COR-L47 (cell line): ENCODE data around the gene KLRC2.
"Not testable (repeated sequence)": the region's sequence is repeated elsewhere in the genome, so short reads cannot be mapped to it uniquely, and the experiment has no call there.

Source experiments
- DNase-seq: peaks from one replicate; lab custom pipeline; 2025; lab: John Stamatoyannopoulos, UW

The KLRC2 gene

DNA sequence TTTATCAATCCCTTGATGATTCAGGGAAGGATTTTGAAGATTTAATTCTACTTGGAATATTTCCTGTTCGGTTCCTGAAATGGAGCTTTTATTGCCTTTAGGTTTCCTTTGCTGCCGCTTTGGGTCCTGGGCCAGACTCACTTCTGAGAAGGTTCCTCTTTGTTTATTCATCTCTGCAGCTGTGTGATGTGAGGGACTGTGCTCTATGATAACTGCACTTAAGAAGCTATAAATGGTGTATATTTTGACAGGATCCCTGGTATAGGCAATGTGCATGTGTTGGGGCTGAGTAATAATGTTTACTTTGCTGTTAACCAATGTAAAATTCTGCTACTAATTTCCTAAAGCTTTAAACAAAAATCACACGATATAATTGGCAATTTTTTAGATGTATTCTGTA is at the start of gene KLRC2:
KLRC2 (minus strand) TSS at position 195 of the 400 bp plus-strand sequence; CDS start at position 171, 24 bp downstream.
- not testable (repeated sequence) for DNase-seq

DNA sequence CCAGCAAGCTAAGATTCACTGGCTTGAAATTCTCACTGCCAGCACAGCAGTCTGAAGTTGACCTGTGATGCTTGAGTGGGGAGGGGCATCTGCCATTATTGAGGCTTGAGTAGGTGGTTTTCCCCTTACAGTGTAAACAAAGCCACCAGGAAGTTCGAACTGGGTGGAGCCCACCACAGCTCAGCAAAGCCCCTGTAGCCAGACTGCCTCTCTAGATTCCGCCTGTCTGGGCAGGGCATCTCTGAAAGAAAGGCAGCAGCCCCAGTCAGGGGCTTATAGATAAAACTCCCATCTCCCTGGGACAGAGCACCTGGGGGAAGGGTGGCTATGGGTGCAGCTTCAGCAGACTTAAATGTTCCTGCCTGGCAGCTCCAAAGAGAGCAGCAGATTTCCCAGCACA is 46.1 kb upstream of the KLRC2 start:
- DNase-seq, result not testable (repeated sequence)

GRCh38 chr12:10472808-10473207 is 37.0 kb upstream of the KLRC2 start:
- DNase-seq, result not testable (repeated sequence)

DNA sequence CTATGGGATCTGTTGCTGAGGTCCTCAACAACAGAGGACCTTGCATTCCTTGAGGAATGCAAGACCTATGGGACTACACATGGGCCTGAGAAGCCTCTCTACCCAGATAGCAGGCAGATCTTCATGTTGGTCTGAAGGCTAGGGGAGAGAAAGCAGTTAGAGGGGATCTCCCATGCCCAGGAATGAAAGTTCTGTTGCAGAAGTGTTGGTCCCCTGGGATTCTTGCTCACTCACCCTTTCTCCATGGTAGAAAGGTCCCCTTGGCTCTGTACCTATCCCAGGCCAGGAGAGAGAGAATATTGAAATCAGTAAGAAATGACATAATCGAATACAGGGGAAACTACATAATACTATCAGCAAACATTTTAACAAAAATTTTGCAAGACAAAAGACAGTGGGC is 33.9 kb upstream of the KLRC2 start:
- DNase-seq, result no peak

- DNase-seq, result no peak
Measured at GRCh38 chr12:10466311-10466710, 30.5 kb upstream of the KLRC2 start.

DNA sequence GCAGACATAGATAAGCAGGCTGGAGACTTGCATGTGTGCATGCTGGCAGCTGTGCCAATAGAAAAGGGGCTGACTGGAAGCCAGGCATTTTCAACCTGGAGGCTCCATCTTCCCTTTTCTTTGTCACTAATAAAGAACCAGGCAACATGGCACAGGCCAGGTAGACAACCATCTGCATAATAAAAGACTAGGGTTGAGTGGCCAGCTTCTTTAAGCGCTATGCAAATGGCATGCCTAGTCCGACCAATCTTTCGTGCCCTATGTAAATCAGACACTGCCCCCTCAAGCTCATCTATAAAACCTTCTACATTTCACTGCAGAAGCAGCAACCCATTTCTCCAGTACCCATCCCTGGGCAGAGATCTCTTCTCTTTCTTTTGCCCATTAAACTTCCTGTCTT is 21.9 kb upstream of the KLRC2 start:
- no peak for DNase-seq

DNA sequence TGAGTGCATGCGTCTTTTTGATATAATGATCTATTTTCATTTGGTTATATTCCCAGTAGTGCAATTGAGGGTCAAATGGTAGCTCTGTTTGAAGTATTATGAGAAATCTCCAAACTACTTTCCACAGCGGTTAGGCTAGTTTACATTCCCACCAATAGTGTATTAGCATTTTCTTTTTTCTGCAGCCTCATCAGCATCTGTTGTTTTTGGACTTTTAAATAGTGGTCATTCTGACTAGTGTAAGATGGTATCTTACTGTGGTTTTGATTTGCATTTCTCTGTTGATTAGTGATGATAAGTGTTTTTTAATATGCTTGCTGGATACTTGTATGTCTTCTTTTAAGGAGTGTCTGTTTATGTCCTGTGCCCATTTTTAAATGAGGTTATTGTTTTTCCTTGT is 21.0 kb upstream of the KLRC2 start:
- DNase-seq, result no peak

GRCh38 chr12:10455766-10456165 is 20.0 kb upstream of the KLRC2 start:
- DNase-seq, result no peak

DNA sequence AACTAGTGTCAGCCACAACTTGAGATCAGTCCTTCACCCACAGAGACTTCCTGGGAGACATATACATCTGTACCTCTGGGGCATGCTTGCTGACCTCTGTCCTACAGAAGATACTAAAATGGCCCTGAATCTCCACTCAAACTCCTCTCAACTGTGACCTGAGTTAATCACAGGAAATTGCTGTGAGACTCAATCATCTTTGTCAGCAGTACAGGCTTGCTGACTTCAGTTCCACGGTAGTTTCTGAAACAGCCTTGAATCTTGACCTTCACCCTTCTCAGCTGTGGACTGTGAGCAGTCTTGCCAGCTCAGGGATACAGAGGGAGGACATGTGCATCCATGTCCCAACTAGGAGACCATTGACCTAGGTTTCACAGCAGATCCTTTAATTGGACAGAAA is 18.7 kb upstream of the KLRC2 start:
- DNase-seq, result no peak

DNA sequence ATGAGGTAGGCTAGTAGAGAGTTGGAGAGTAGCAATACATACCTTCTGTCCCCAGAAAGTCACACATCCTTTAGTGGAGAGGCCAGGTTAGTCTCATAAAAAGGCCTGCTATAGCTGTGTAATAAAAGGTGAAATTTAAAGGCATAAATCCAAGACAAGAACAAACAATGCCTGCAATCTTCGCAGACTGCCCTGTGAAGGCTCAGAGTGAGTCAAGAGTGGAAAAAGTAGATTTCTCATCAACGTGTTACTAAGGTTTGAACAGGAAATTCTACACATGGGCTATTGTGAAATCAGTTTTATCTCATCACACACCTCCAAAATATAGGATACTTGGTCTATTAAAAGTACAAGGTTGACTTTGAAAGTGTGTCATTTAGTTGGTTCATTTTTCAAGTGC is 17.3 kb upstream of the KLRC2 start, which contains the start of gene KLRC1:
KLRC1 (minus strand) TSS at position 222 of the 400 bp plus-strand sequence. CDS start 2,221 bp downstream, outside the sequence.
- DNase-seq, result no peak

DNA sequence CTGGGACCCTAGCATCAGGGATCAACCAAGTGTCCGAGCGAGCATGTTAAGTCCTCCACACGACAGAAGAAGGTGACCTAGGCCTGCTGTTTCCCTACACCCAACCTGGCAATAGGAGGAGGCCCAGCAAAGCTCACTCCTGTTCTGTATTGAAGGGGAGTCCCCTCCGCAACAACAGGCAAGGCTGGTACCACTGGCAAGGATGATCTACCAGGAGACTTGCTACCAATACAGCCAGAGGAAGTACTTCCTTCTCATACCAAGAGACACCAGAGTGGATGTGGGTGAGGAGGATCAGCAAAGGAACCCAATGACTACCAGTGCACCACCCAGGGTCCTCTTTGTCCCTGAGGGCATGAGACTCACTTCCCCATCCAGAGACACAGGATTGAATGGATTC is 12.4 kb upstream of the KLRC2 start:
- DNase-seq, result no peak

GRCh38 chr12:10446052-10446451 is 10.2 kb upstream of the KLRC2 start:
- not testable (repeated sequence) for DNase-seq

- DNase-seq, result not testable (repeated sequence)
Measured at GRCh38 chr12:10441144-10441543, 5.3 kb upstream of the KLRC2 start.

DNA sequence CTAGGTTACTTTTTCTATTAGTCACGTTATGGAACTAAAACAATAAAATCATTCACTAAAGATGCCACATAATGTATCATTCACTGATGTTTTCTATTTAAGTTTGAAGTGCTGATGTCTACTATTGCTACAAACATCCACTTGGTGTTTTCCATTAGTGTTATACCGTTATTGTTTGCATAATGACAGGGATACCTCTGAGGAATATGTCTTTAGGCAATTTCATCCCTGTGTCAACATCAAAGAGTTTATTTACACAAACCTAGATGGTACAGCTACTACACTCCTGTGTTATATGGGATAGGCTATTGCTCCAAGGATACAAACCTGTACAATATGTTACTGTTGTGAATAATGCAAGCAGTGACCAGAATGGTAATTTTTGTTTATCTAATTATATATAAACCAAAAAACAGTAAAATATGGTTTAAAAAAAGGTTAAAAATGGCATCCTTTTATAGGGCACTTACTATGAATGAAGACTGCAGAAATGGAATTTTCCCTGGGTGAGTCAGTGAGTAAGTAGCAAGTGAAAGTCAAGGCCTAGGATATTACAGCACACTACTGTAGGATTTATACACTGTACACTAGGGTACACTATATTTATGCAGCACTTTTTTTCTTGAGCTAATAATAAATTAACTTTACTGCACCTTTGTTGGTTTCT is 3.9 kb upstream of the KLRC2 start:
- DNase-seq, result not testable (repeated sequence)

DNA sequence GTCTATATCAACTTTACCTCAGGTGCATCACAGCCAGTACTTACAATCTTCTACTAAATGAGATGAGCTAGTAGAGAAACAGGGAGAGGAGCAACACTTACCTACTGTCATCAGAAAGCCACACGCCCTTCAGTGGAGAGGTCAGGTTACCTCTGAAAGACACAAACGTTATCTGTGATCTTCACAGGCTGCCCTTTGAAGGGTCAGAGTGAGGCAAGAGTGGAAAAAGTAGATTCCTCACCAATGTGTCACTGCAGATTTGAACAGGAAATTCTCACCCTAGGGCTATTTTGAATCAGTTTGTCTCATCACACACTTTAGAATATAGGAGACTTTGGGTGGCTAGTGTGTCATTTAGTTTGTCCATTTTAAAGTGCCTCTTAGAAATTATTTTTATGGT is 1.8 kb upstream of the KLRC2 start:
- DNase-seq, result not testable (repeated sequence)

- not testable (repeated sequence) for DNase-seq
Measured at GRCh38 chr12:10430623-10431022, 5.2 kb downstream of the KLRC2 start.

DNA sequence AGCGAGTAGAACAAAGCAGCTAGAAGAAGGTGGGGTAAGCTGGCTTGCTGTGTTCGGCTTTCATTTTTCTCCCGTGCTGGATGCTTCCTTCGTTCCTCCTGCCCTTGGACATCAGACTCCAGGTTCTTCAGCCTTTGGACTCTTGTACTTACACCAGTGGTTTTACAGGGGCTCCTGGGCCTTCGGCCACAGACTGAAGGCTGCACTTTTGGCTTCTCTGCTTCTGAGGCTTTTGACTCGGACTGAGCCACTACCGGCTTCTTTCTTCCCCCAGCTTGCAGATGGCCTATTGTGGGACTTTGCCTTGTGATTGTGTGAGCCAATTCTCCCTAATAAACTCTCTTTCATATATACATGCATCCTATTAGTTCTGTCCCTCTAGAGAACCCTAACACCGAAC is 9.9 kb downstream of the KLRC2 start:
- not testable (repeated sequence) for DNase-seq

DNA sequence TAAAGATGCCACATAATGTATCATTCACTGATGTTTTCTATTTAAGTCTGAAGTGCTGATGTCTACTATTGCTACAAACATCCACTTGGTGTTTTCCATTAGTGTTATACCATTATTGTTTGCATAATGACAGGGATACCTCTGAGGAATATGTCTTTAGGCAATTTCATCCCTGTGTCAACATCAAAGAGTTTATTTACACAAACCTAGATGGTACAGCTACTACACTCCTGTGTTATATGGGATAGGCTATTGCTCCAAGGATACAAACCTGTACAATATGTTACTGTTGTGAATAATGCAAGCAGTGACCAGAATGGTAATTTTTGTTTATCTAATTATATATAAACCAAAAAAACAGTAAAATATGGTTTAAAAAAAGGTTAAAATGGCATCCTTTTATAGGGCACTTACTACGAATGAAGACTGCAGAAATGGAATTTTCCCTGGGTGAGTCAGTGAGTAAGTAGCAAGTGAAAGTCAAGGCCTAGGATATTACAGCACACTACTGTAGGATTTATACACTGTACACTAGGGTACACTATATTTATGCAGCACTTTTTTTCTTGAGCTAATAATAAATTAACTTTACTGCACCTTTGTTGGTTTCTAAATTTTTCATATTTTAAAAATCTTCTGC is 11.4 kb downstream of the KLRC2 start:
- not testable (repeated sequence) for DNase-seq

- not testable (repeated sequence) for DNase-seq
Measured at GRCh38 chr12:10422159-10422558, 13.7 kb downstream of the KLRC2 start.

DNA sequence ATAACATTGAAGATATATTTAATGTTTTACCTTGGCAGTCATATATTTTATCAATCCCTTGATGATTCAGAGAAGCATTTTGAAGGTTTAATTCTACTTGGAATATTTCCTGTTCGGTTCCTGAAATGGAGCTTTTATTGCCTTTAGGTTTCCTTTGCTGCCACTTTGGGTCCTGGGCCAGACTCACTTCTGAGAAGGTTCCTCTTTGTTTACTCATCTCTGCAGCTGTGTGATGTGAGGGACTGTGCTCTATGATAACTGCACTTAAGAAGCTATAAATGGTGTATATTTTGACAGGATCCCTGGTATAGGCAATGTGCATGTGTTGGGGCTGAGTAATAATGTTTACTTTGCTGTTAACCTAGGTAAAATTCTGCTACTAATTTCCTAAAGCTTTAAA is 15.5 kb downstream of the KLRC2 start, which contains the start of gene KLRC3:
KLRC3 (minus strand) TSS at position 262 of the 400 bp plus-strand sequence; CDS start at position 217, 45 bp downstream.
- not testable (repeated sequence) for DNase-seq

DNA sequence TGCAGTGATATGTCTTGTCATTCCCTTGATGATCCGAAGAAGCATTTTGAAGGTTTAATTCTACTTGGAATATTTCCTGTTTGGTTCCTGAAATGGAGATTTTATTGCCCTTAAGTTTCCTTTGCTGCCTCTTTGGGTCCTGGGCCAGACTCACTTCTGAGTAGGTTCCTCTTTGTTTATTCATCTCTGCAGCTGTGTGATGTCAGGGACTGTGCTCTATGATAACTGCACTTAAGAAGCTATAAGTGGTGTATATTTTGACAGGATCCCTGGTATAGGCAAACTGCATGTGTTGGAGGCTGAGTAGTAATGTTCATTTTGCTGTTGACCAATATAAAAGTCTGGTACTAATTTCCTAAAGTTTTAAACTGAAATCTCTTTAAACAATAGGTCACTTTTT is 26.4 kb downstream of the KLRC2 start, which contains the start of gene KLRC4:
KLRC4 (minus strand) TSS at position 366 of the 400 bp plus-strand sequence; CDS start at position 184, 182 bp downstream.
- no peak for DNase-seq

DNA sequence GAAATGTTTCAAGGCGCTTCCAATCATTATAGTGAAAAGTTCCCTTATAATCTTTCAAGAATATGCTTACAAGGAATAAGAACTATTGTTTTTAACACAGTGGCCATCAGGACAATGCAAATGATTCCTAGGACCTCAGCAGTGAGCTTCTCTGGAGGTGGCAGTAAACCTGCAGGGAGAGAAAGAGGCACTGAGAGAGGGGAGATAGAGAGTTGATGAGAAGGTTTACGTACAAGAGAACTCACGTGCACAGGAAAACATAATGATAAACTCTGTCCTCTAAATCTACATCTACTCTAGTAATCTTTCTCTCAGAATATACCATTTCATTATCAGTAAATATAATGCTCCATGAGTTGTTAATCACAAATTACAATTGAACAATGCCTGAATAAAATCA is 27.0 kb downstream of the KLRC2 start:
- DNase-seq, result no peak

DNA sequence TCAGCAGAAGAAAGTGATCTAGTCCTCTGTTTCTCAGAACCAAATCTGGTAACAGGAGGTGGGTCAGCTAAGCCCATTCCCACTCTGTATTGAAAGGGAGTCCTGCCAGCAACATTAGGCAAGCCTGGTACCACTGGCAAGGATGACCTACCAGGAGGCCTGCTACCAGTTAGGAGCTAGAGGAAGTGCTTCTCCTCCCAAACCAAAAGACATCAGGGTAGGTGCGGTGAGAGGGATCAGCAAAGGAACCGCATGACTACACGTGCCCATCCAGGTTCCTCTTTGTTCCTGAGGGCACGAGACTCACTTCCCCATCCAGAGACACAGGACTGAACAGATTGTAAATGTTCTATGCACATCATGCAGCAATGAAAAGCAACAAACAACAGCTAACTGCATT is 29.1 kb downstream of the KLRC2 start:
- DNase-seq, result no peak
